Endodermal cell (in vitro differentiated cells): ENCODE measurements around the gene MAST2. TPM values are rescaled to one million over a fixed set of nuclear protein-coding genes. Genes with fewer than 3 reads are reported as not detected.

Source experiments
- DNase-seq: peaks from one replicate; pipeline ENCODE4 v3.0.0-alpha.2; 2017
- H3K27ac ChIP-seq: 2 replicates; pipeline ENCODE4 v1.5.1; 2013; ENCODE audit warnings: mild to moderate bottlenecking, low read depth, low read length, moderate library complexity
- H3K27me3 ChIP-seq: 2 replicates; pipeline ENCODE4 v1.6.1; 2013; ENCODE audit warnings: mild to moderate bottlenecking, low read length, moderate library complexity; ENCODE audit not compliant: insufficient read depth, control insufficient read depth, poor library complexity, severe bottlenecking
- H3K36me3 ChIP-seq: 2 replicates; pipeline ENCODE4 v1.7.0; 2013; ENCODE audit warnings: mild to moderate bottlenecking, low read length, moderate library complexity; ENCODE audit not compliant: control insufficient read depth, insufficient read depth
- H3K4me1 ChIP-seq: one replicate; pipeline ENCODE4 v1.7.0; 2013; ENCODE audit warnings: low read length; ENCODE audit not compliant: control insufficient read depth, insufficient read depth
- H3K4me3 ChIP-seq: 2 replicates; pipeline ENCODE4 v1.5.1; 2013; ENCODE audit warnings: mild to moderate bottlenecking, low read length, moderate library complexity
- H3K9ac ChIP-seq: 2 replicates; pipeline ENCODE4 v1.6.1; 2013; ENCODE audit warnings: mild to moderate bottlenecking, low read length, moderate library complexity; ENCODE audit not compliant: poor library complexity, severe bottlenecking; ENCODE audit errors: extremely low read depth
- H3K9me3 ChIP-seq: 2 replicates; pipeline ENCODE4 v1.6.1; 2013; ENCODE audit warnings: mild to moderate bottlenecking, low read length, moderate library complexity; ENCODE audit not compliant: control insufficient read depth
- H3K27ac Mint-ChIP-seq: 2 replicates; pipeline ENCODE4 v1.8.0; 2020; ENCODE audit warnings: mixed read lengths
- H3K27me3 Mint-ChIP-seq: 2 replicates; pipeline ENCODE4 v1.8.0; 2021; ENCODE audit warnings: mild to moderate bottlenecking, mixed read lengths; ENCODE audit not compliant: insufficient read depth
- H3K36me3 Mint-ChIP-seq: 2 replicates; pipeline ENCODE4 v1.8.0; 2020; ENCODE audit warnings: low read depth, mixed read lengths
- H3K4me1 Mint-ChIP-seq: 2 replicates; pipeline ENCODE4 v1.8.0; 2020; ENCODE audit warnings: mixed read lengths
- H3K4me3 Mint-ChIP-seq: 2 replicates; pipeline ENCODE4 v1.8.0; 2020; ENCODE audit warnings: mild to moderate bottlenecking, moderate library complexity, mixed read lengths
- H3K9me3 Mint-ChIP-seq: 2 replicates; pipeline ENCODE4 v1.8.0; 2020; ENCODE audit warnings: mild to moderate bottlenecking, mixed read lengths
- WGBS, 2 experiments: methylation state at CpG; one replicate each; pipeline versions ENCODE4 v1.1.5 to v1.1.7; 2013; ENCODE audit warnings: missing lambda C conversion rate in 2 of 2, mixed read lengths in 1 of 2; ENCODE audit not compliant: insufficient coverage in 1 of 2, insufficient read length in 1 of 2; 5-methylcytosine and 5-hydroxymethylcytosine counted together
- total RNA-seq, 2 donors: library from RNA; stranded (reverse); fragmentation: NEBNext Ultra II Directional in 1 of 2; extraction: Animal tissue kit (Norgen Biotek cat#: 25700) in 1 of 2; gene quantifications; 2 replicates in 1 of 2; 3 replicates in 1 of 2; pipeline ENCODE4 v1.2.1, GENCODE V29; 2021
- TF ChIP-seq, protein P1 (sequence below): fragments of 200-600 bp; sonication (generic); conservative IDR thresholded peaks from 2 replicates; pipeline ENCODE4 v1.5.0; 2021; ENCODE audit warnings: antibody characterized with exemption, mild to moderate bottlenecking

Gene MAST2
- total RNA-seq, 2 donors from 2014 or later = 46.3 to 60.7 TPM

DNA sequence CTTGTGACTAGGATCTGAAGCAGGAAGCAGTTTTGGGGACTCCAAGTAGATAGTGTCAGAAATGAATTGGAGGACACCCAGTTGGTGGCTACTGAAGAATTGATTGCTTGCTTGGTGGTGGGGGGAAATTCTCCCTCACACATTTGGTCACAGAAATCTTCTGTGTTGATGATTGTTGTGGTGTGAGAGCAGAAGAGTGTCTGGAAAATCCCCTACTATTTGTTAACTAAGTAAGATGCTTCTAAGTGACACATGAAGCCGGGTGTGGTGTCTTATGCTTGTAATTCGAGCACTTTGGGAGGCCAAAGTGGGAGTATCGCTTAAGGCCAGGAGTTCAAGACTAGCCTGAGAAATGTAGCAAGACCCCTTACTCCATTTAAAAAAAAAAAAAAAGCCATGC is 30.4 kb upstream of the MAST2 start:
- TF ChIP-seq, protein P1, sequence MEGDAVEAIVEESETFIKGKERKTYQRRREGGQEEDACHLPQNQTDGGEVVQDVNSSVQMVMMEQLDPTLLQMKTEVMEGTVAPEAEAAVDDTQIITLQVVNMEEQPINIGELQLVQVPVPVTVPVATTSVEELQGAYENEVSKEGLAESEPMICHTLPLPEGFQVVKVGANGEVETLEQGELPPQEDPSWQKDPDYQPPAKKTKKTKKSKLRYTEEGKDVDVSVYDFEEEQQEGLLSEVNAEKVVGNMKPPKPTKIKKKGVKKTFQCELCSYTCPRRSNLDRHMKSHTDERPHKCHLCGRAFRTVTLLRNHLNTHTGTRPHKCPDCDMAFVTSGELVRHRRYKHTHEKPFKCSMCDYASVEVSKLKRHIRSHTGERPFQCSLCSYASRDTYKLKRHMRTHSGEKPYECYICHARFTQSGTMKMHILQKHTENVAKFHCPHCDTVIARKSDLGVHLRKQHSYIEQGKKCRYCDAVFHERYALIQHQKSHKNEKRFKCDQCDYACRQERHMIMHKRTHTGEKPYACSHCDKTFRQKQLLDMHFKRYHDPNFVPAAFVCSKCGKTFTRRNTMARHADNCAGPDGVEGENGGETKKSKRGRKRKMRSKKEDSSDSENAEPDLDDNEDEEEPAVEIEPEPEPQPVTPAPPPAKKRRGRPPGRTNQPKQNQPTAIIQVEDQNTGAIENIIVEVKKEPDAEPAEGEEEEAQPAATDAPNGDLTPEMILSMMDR = no peak
- H3K9ac ChIP-seq = no peak overlapping the region
- no peak for DNase-seq
- no peak overlapping the region for H3K27ac ChIP-seq
- H3K27ac Mint-ChIP-seq = no peak overlapping the region
- H3K36me3 Mint-ChIP-seq = no peaks in the 10 kb centered on the region
- no peaks in the 10 kb centered on the region for H3K9me3 ChIP-seq
- H3K27me3 ChIP-seq = no peaks in the 10 kb centered on the region
- no peak overlapping the region for H3K4me3 ChIP-seq
- H3K9me3 Mint-ChIP-seq = no peaks in the 10 kb centered on the region
- H3K27me3 Mint-ChIP-seq = no peaks in the 10 kb centered on the region
- H3K36me3 ChIP-seq = no peaks in the 10 kb centered on the region
- H3K4me1 ChIP-seq = no peaks in the 10 kb centered on the region
- H3K4me3 Mint-ChIP-seq = no peak overlapping the region
- no peaks in the 10 kb centered on the region for H3K4me1 Mint-ChIP-seq
- WGBS, 2 experiments = 87 to 91% methylated on average over 3 of the region's 3 CpGs

DNA sequence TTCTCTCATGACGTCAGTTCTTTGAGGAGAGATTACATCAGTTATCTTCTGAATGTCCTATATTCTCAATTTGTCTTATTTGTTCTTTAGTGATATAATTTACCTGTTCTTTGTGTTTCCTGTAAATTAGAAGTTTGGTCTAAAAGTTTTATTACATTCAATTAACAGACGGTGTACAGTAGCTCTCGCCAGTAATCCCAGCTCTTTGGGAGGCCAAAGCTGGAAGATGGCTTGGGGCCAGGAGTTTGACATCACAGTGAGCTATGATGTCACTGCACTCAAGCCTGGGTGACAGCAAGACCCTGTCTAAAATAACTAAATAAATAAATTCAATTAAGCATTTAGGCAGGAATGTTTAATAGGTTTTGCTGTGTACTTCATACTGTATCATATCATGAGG is 27.6 kb upstream of the MAST2 start:
- H3K27me3 Mint-ChIP-seq = peaks cover 3% of the 10 kb centered on the region
- no peak overlapping the region for H3K4me3 Mint-ChIP-seq
- Histone ChIP-seq H3K9me3 (no peaks in the 10 kb centered on the region), H3K36me3 (no peaks in the 10 kb centered on the region), H3K4me3 (no peak overlapping the region), H3K27me3 (no peaks in the 10 kb centered on the region), H3K27ac (no peak overlapping the region), H3K9ac (no peak overlapping the region), H3K4me1 (no peaks in the 10 kb centered on the region)
- no peaks in the 10 kb centered on the region for H3K9me3 Mint-ChIP-seq
- TF ChIP-seq, protein P1 = no peak
- no peak overlapping the region for H3K27ac Mint-ChIP-seq
- no peaks in the 10 kb centered on the region for H3K36me3 Mint-ChIP-seq
- 89 to 100% methylated on average over 2 to 3 of the region's 3 CpGs for WGBS, 2 experiments
- H3K4me1 Mint-ChIP-seq = no peaks in the 10 kb centered on the region
- no peak for DNase-seq

DNA sequence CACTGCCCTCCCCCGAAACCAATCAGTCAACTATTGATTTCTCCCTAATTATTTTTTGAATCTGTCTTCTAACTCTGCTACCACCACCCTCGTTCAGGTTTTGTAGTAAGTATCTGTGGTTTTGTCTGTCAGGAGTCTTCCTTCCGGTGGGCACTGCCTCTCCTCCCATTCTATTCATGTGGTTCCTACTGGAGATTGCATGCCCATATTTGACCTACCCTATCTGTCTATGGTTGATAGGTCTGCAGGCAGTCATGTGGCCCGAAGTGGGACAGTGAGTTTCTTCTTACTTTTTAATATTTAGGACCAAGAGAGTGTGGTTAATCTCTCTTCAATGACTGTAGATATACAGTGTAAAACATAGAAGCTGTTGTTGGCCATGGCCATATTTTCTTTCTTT is 17.8 kb upstream of the MAST2 start:
- TF ChIP-seq, protein P1 = no peak

More for the DNA sequence above, 17.8 kb upstream of the MAST2 start:
- H3K36me3 Mint-ChIP-seq = no peaks in the 10 kb centered on the region
- Histone ChIP-seq H3K9ac (no peak overlapping the region), H3K9me3 (no peaks in the 10 kb centered on the region), H3K4me1 (no peaks in the 10 kb centered on the region), H3K27ac (no peak overlapping the region), H3K4me3 (no peak overlapping the region), H3K27me3 (no peaks in the 10 kb centered on the region), H3K36me3 (no peaks in the 10 kb centered on the region)
- no peak overlapping the region for H3K27ac Mint-ChIP-seq
- peaks cover 6% of the 10 kb centered on the region for H3K27me3 Mint-ChIP-seq
- 76% methylated on average over 4 of the region's 4 CpGs; no CpG with 5 or more reads in 1 of the 2 experiments for WGBS, 2 experiments
- H3K9me3 Mint-ChIP-seq = no peaks in the 10 kb centered on the region
- H3K4me3 Mint-ChIP-seq = no peak overlapping the region
- DNase-seq = no peak
- H3K4me1 Mint-ChIP-seq = peaks cover 3% of the 10 kb centered on the region
